Transverse colon (tissue), 4 donors: ENCODE measurements around the gene SMIM5.

Source experiments
- CTCF ChIP-seq, 5 experiments: fragments of 200-600 bp in 3 of 5; fragments of 450-650 bp in 2 of 5; sonication (generic) in 3 of 5; IDR thresholded peaks; 1 replicate in 2 of 5; 2 replicates in 3 of 5; pipeline ENCODE4 v1.5.1; 2016 to 2017; ENCODE audit warnings: antibody characterized with exemption in 5 of 5, inconsistent platforms in 3 of 5, mild to moderate bottlenecking in 2 of 5, moderate library complexity in 1 of 5
- EP300 ChIP-seq: sonication (generic); formaldehyde crosslinking; IDR thresholded peaks from one replicate; pipeline ENCODE4 v1.6.1; 2017; ENCODE audit warnings: antibody characterized with exemption, low read depth
- POLR2A ChIP-seq: fragments of 450-650 bp; IDR thresholded peaks from one replicate; pipeline ENCODE4 v1.6.1; 2016; ENCODE audit warnings: antibody characterized with exemption, mild to moderate bottlenecking, moderate library complexity
- POLR2AphosphoS5 ChIP-seq, 3 donors: sonication (generic); formaldehyde crosslinking; IDR thresholded peaks; one replicate each; pipeline ENCODE4 v1.6.1; 2016; ENCODE audit warnings: antibody characterized with exemption in 3 of 3

GRCh38 chr17:75650874-75651273 lies 17.6 kb downstream of the SMIM5 start:
- TF ChIP-seq CTCF (IDR thresholded peaks at IDR 0.05): no peak
- peak; percentile 59 for TF ChIP-seq POLR2A
- peak in 2 of 3 donors; percentile 30 to 72 for TF ChIP-seq POLR2AphosphoS5 (IDR thresholded peaks at IDR 0.05)
- TF ChIP-seq EP300: no peak
